ENCODE results near the gene BAMBI. TPM values are rescaled to one million over a fixed set of nuclear protein-coding genes. Genes with fewer than 3 reads are reported as not detected.

The BAMBI gene
- polyA plus RNA-seq, 3 donors = 0.08 to 1.3 (median 0.09) TPM

DNA sequence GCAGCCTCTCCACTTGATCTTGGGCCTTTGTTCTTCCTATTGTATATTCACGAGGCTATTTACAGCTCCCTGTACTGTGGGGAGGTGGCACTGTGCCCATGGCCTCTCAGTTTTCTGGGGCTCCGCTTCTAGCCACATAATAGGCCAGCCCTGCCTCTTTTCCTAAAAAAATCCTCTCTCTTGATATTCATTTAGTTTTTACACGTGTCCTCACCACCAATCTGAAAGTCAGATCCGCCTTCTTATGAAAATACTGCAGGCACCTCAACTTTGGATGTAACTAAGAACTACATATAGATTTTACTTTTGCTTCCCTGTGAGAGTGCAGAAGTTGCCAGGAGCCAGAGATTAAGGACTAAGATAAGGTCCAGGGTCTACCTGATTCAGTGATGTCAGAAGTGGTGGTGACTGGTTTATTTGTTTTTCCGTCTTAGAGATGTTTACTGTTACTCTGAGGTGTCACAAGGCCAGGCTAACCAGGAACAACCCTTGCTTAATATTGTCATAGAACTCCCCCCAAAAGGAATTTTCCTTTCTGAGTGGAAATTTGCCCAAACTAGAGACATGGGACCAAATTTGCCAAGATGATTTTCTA, 7.8 kb downstream of the BAMBI start:
- peaks cover 2% of the 10 kb centered on the region in 2 donors for H3K4me1 ChIP-seq (ENCODE audit: control insufficient read depth in 1 of 2, insufficient read depth in 2 of 2, low read length in 2 of 2)
- no peak overlapping the region for H3K4me3 ChIP-seq (replicated peaks in 1 of 3; ENCODE audit: low read depth in 2 of 3, low read length in 3 of 3)
- peaks cover 7% of the 10 kb centered on the region for H3K4me1 Mint-ChIP-seq
- no peaks in the 10 kb centered on the region for H3K36me3 Mint-ChIP-seq
- H3K4me3 Mint-ChIP-seq = no peak overlapping the region
- H3K27ac Mint-ChIP-seq = no peak overlapping the region
- no CpG with 5 or more reads among the region's 5 CpGs for WGBS (ENCODE audit: insufficient coverage)
- no peak overlapping the region for H3K27ac ChIP-seq (ENCODE audit: low read depth in 1 of 2, low read length in 2 of 2)
- H2AFZ ChIP-seq (ENCODE audit: insufficient read depth, low read depth, low read length, poor library complexity, severe bottlenecking) = no peak overlapping the region
- no peaks in the 10 kb centered on the region for H3K79me2 ChIP-seq (ENCODE audit: insufficient read depth, low read length)
- H3K27me3 Mint-ChIP-seq (ENCODE audit: low read depth in 3 of 3) = peaks cover 16 to 22% (median 21%) of the 10 kb centered on the region in 3 donors
- peaks cover 0 to 5% (median 0%) of the 10 kb centered on the region in 7 donors for H3K9me3 Mint-ChIP-seq
- H3K9ac ChIP-seq (ENCODE audit: insufficient read depth, low read length, poor library complexity, severe bottlenecking) = no peak overlapping the region
- DNase-seq = no peak
- TF ChIP-seq, protein P1, sequence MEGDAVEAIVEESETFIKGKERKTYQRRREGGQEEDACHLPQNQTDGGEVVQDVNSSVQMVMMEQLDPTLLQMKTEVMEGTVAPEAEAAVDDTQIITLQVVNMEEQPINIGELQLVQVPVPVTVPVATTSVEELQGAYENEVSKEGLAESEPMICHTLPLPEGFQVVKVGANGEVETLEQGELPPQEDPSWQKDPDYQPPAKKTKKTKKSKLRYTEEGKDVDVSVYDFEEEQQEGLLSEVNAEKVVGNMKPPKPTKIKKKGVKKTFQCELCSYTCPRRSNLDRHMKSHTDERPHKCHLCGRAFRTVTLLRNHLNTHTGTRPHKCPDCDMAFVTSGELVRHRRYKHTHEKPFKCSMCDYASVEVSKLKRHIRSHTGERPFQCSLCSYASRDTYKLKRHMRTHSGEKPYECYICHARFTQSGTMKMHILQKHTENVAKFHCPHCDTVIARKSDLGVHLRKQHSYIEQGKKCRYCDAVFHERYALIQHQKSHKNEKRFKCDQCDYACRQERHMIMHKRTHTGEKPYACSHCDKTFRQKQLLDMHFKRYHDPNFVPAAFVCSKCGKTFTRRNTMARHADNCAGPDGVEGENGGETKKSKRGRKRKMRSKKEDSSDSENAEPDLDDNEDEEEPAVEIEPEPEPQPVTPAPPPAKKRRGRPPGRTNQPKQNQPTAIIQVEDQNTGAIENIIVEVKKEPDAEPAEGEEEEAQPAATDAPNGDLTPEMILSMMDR (IDR thresholded peaks at IDR 0.05) = no peak
- peaks cover 12 to 19% of the 10 kb centered on the region in 2 donors for H3K27me3 ChIP-seq (ENCODE audit: control insufficient read depth in 2 of 2, insufficient read depth in 2 of 2, low read length in 2 of 2)
- intact Hi-C loops (cut with micrococcal nuclease) = no loop called here
- no peaks in the 10 kb centered on the region for H3K9me3 ChIP-seq (replicated peaks in 1 of 2; ENCODE audit: control insufficient read depth in 1 of 2, insufficient read depth in 1 of 2, low read length in 2 of 2)
- no peaks in the 10 kb centered on the region for H4K20me1 ChIP-seq (ENCODE audit: insufficient read depth, low read length)
- H3K36me3 ChIP-seq (replicated peaks in 1 of 2; ENCODE audit: control insufficient read depth in 1 of 2, insufficient read depth in 2 of 2, low read length in 2 of 2) = no peaks in the 10 kb centered on the region
- H3K4me2 ChIP-seq (replicated peaks; ENCODE audit: extremely low read depth, low read length, poor library complexity, severe bottlenecking) = no peak overlapping the region

DNA sequence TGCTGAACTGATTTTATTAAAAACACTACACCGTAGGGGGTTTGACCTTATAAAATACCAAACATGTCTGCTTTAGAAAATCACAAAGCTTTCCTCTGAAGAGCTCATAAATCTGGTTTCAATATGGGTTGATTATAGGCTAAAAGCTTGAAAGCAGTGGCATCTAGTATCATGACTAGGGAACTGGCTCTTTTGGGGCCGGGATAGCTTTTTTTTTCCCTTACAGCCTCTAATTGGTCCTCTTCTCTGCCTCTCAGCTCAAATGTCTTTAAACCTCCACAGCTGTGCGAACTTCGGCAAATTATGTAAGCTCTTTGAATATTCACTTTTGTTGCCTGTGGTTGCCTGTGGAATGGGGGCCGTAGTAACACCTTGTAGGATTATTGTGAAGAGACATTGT, 8.4 kb downstream of the BAMBI start:
- H3K4me3 Mint-ChIP-seq = no peak overlapping the region
- H3K36me3 ChIP-seq (replicated peaks in 1 of 2; ENCODE audit: control insufficient read depth in 1 of 2, insufficient read depth in 2 of 2, low read length in 2 of 2) = no peaks in the 10 kb centered on the region
- H3K27ac Mint-ChIP-seq = no peak overlapping the region
- H4K20me1 ChIP-seq (ENCODE audit: insufficient read depth, low read length) = no peaks in the 10 kb centered on the region
- WGBS (ENCODE audit: insufficient coverage) = no CpG with 5 or more reads among the region's 5 CpGs
- TF ChIP-seq, protein P1 (IDR thresholded peaks at IDR 0.05) = no peak
- no peak overlapping the region for H3K4me2 ChIP-seq (replicated peaks; ENCODE audit: extremely low read depth, low read length, poor library complexity, severe bottlenecking)
- no peaks in the 10 kb centered on the region for H3K9me3 ChIP-seq (replicated peaks in 1 of 2; ENCODE audit: control insufficient read depth in 1 of 2, insufficient read depth in 1 of 2, low read length in 2 of 2)
- H3K27me3 ChIP-seq (ENCODE audit: control insufficient read depth in 2 of 2, insufficient read depth in 2 of 2, low read length in 2 of 2) = peaks cover 8 to 13% of the 10 kb centered on the region in 2 donors
- DNase-seq = no peak
- no peaks in the 10 kb centered on the region for H3K79me2 ChIP-seq (ENCODE audit: insufficient read depth, low read length)
- intact Hi-C loops (cut with micrococcal nuclease) = no loop called here
- peaks cover under 1% of the 10 kb centered on the region for H3K4me1 Mint-ChIP-seq
- H2AFZ ChIP-seq (ENCODE audit: insufficient read depth, low read depth, low read length, poor library complexity, severe bottlenecking) = no peak overlapping the region
- peaks cover 11 to 17% (median 16%) of the 10 kb centered on the region in 3 donors for H3K27me3 Mint-ChIP-seq (ENCODE audit: low read depth in 3 of 3)
- no peaks in the 10 kb centered on the region for H3K4me1 ChIP-seq (ENCODE audit: control insufficient read depth in 1 of 2, insufficient read depth in 2 of 2, low read length in 2 of 2)
- no peak overlapping the region for H3K9ac ChIP-seq (ENCODE audit: insufficient read depth, low read length, poor library complexity, severe bottlenecking)
- H3K9me3 Mint-ChIP-seq = peaks cover 0 to 5% (median 0%) of the 10 kb centered on the region in 7 donors
- no peaks in the 10 kb centered on the region for H3K36me3 Mint-ChIP-seq
- no peak overlapping the region for H3K4me3 ChIP-seq (replicated peaks in 1 of 3; ENCODE audit: low read depth in 2 of 3, low read length in 3 of 3)
- H3K27ac ChIP-seq (ENCODE audit: low read depth in 1 of 2, low read length in 2 of 2) = no peak overlapping the region

All from CD14-positive monocyte (primary cell).